CD4-positive, alpha-beta T cell treated with Interferon alpha-2 for 1 hour (primary cell): ENCODE measurements around the gene CACNB1.

Experiments used
- DNase-seq, 2 donors: peaks; one replicate each; pipeline ENCODE4 v3.0.0-alpha.2; 2020 to 2022

The CACNB1 gene

GRCh38 chr17:39200070-39200879 lies 2.8 kb upstream of the CACNB1 start, which contains the start of gene RPL19:
TSS of gene RPL19 (plus strand) at chr17:39200283. CDS start at chr17:39200345, 62 bp downstream.
- DNase-seq, result peak in 1 of 2 donors; percentile 80

GRCh38 chr17:39199820-39200069 lies 2.3 kb upstream of the CACNB1 start:
- peak; percentile 89 to 94 for DNase-seq

GRCh38 chr17:39198186-39198566 lies 707 bp upstream of the CACNB1 start:
- no peak for DNase-seq

DNA sequence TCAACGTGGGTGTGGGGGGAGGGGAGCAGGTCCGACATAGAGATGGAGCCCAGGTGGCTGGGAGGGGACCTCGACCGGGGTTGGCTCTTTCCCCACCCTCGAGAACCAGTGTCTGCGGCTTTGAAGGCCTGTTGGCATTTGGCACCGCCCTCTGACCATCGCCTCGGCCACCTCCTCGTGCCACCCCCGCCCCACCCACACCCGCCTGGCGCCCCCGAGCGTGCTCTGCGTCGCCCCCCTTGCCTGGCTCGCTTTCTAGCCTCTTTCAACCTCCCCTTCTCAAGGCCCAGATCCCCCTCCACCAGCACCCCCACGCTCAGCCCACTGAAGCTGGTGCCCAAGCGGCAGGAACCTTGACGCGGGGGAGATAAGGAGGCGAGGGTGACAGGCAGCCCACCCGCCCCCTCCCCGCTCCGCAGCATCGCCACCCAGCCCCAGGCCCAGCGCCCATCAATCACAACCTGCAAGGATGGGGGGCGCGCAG lies 619 bp downstream of the CACNB1 start:
- peak in 1 of 2 donors; percentile 29 for DNase-seq

DNA sequence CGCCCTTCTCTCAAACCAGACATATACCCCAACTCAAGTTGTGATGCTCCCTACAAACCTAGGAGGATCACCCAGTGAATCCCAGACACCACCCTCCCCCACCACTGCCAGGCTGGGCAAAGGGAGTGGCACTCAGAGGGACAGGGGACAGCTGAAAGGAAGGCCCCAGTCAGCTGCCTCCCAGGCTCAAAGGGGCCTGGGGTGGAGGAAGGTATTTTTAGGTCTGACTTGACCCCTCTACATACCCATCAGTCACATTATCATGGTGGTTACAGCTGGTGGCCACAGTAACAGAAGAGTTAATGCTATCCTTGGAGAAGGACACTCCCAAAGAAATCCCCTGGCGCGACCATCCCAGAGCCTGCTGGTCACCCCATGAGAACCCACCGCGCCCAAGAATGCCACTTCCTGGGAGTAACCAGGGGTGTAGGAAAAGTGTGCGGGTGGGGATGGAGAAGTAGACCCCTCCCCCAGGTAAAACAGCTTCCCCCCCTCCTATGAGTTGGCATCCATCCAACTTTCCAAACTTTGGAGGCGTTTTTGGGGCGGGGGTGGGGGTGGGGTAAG lies 1.1 kb downstream of the CACNB1 start:
- no peak for DNase-seq

DNA sequence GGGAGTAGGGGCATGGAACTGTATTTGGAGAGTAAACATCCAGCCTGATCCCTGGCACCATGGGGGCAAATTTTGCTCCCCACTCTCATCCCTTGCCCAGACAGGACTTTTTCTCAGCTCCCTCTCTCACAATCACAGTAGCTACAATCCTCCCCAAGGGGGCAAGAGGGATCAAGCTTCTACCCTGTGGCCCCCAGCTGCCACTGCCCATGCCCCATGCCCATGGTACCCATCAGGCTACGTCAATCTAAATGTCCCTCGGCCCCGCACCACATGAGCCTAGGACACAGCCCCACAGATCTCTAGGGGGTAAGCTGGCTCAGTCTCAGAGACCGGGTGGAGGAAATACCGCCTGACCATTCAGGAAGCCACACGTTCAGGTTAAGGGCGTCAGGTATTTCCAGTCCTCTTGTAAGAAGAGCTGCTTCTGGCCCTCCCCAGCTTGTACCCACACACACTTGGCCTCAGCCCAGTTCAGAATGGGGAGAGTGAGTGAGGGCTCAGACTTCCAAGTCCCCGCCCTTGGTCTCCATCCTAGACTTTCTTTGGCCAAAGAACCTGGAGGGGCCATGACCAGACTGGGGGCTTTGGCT lies 1.8 kb downstream of the CACNB1 start:
- DNase-seq, result peak in 1 of 2 donors; percentile 40

DNA sequence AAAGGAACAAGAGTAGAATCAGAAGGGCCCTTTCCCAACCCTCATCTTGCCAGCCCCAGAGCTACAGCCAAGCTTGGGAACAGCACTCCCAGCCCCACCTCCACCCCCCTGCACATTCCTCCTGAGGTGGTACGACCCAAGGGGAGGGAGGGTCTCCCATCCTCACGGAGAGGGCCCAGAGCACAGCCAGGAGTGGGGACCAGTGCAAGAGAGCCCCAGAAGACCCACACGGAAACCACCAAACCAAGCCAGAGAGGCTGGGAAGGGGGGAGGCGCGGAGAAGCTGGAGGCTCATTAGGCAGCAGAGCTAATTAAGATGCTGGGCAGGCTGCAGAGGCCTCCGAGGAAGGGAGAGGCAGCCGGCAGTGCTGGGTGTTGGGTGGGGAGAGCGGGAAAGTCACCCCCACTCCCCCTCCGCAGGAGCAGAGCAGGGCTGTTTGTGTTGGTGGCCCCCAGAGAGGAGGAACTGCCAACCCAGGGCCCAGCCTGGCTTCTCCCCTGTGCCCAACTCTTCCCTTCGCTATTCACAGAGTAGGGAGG lies 2.4 kb downstream of the CACNB1 start:
- no peak for DNase-seq

DNA sequence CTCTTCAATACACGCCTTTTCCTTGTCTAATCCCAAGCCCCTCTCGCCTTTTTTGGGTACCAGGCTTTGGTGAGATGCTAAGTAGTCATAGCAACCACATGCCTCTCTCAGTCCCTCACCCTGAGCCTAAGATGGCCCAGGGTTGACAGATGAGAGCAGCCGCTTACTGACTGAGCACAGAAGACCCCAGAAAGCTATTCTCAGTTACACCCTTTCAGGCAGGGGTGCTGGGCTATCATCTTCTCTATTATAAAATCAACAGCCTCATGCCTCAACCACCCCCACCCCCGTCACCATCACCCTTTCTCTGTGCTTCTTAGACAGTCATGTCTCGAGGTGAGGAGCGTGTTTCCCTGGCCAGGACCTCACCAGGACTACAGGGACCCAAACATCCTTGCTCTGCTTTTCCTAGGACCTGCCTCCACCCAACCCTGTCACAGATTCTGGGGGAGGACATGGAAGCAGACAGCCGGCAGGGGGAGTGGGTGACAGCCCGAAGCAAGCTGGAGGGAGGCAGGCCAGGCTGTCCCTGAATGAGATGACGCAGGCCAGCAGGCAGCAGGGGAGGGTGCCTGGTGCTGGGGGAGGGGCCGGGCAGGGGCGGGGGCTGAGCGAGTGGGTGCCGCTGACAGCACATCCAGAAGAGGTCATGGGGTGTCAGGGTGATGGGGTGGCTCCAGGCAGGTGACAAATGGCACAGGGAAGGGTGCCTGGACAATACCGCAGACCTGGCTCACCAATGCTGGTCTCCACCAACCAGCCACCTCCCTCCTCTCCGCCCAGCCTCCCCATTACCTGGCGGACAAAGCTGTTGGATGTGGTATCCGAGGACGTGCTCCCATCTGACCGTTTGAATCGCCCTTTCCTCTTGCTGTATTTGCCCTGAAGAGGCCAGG lies 3.1 kb downstream of the CACNB1 start:
- DNase-seq, result no peak

GRCh38 chr17:39193346-39193745 lies 4.1 kb downstream of the CACNB1 start:
- DNase-seq, result no peak

DNA sequence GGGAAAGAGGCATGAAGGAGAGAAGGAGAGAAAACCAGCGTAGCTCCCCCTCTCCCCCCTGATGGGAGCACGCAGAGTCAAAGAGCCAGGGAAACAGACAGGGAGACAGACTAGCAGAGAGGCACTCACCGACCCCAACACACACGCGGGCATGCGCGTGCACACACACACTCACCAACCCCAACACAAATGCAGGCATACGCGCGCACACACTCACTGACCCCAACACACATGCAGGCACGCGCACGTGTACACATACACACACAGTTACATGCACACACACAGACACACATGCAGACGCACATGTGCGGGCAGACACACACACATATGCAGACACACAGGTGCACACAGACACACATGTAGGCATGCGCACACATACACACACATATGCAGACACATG lies 4.6 kb downstream of the CACNB1 start:
- no peak for DNase-seq

DNA sequence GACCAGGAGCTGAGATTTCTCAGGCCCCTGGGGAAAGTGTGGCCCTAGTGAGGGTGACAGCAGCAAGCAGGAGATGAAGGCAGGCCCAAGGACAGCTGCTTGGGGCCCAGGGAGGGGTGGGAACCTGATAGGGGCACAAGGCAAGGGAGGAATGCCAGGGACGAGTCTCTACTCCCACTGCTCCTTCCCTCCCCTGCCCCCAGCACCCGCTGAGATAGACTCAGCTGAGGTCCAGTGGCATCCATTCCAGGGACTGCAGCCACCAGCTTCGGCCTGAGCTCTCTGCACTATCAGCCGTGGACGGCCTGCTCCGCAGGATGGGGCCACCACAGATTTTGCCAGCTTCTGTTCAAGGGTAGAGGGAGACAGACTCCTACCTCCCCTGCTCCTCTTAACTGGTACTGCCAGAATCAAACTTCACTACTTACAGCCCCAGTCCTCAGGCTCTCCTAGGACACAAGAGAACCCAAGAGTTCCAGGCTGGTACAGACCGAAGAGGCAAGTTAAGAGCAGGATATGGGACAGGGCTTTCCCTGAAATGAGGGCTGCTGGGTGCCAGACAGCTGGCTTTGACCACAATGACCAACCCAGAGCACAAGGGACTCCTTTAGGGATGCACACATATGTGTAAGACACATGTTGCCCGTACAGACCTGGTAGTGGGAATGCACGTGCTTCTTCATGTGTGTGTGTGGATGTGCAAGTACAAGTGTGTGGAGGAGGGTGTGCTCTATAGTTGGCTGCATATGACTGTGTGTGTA lies 5.5 kb downstream of the CACNB1 start:
- DNase-seq, result no peak

DNA sequence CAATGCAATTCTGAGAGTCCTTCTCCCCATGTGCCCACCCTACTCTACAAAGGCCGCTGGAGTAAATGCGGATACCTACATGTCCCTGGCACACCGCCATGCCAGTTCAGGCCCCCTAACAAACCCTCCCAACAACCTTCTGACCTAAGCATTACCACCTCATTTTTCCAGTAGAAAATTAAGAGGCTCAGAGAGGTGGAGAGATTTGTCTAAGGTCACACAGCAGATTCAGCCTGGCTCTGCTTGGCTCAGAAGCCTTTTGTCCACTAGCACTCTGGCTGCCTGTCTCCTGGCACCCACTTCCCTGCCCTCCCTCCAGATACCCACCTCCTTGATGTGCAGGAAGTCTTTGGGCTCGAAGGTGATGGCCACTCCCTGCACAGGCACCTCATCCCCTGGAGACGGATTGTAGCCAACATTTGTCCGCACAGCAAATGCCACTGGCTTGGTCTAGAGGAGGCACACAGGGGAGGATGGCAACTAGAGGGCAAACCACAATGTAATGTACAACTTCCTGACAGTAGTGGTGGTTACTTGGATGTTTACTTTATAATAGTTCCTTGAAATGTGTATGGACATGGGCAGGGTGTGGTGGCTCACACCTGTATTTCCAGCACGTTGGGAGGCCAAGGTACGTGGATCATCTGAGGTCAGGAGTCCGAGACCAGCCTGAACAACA lies 10.2 kb downstream of the CACNB1 start:
- no peak for DNase-seq

- DNase-seq, result no peak
Measured at GRCh38 chr17:39186481-39187002, 10.9 kb downstream of the CACNB1 start.

DNA sequence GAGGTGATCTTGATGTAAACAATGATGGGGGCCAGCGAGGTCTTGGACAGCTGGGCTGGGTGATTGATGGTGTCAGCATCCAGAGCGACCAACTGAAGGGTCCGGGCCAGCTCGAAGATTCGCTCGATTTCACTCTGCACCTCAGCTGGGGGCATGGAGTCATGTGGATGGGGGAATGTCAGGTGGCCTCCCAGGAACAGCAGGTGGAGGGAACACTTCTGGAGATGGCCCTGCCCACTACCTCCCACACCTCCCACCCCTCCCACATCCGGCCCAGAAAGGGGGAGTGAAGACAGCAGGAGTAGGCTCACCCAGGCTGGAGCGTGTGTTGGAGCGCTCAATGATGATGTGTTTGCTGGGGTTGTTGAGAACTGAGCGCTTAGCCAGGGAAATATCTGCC lies 13.7 kb downstream of the CACNB1 start:
- no peak for DNase-seq

GRCh38 chr17:39183045-39183444 lies 14.4 kb downstream of the CACNB1 start:
- no peak for DNase-seq

DNA sequence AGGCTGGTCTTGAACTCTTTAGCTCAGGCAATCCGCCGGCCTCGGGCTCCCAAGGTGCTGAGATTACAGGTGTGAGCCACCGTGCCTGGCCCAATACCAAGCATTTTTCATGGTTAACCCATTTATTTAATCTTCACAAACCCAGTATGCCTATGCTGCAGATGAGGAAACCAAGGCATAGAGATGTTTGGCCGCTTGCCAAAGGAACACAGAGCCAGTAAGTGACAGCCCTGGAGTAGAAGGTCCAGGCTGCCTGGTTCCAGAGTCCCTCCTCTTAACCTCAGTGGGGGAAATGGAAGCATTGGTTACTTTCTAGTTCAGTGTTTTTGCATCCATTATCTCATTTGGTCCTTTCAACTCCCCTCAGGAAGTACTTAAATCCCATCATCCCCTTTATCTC lies 16.2 kb downstream of the CACNB1 start:
- DNase-seq, result no peak

DNA sequence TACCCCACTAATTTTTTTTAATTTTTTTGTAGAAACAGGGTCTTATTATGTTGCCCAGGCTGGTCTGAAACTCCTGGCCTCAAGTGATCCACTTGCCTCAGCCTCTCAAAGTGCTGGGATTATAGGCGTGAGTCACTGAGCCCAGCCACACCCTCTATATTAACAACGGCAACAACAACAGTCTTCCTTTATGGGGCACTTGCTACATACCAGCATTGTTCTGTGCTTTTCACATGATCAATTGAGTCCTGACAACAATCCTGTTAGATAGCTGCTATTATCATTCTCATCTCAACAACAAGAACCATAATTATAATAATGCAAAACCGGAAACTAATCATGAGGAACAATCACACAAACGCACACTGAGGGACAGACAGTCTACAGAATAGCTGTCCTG lies 18.9 kb downstream of the CACNB1 start:
- no peak for DNase-seq

DNA sequence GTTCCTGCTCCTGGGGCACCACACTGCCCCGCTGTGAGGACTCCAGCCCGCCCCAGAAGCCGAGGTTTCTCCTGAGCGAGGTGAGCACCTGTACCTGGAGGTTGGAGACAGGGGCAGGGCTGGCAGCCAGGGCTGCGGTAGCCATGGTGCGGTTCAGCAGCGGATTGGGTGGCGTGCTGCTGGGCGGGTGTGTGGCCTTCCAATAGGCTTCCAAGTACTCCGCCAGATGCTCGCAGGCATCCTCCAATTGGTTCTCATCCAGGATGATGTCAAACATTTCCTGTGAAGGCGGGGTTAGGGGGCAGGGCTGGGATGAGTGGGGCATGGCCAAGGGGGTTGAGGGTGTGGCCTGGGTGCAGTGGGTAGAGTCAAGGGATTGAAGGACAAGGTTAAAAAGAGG lies 20.2 kb downstream of the CACNB1 start:
- no peak for DNase-seq

DNA sequence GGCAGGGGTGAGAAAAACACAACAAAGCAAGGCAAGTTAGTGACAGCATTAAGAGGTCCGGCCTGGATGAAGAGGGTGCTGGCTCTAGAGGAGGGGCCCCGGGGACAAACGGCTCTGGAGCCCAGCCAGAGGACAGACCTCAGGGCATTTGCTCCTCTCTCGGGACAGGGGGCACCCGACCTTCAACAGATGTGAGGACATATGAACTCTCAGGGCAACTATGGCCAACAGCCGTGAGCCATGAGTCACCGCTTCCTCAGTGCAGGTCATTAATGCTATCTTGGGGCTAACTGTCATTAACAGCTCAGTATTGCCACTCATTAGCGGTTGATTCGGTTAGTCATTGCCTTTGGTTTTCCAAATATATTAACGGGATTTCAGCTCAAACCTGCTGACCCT lies 21.8 kb downstream of the CACNB1 start:
- no peak for DNase-seq

DNA sequence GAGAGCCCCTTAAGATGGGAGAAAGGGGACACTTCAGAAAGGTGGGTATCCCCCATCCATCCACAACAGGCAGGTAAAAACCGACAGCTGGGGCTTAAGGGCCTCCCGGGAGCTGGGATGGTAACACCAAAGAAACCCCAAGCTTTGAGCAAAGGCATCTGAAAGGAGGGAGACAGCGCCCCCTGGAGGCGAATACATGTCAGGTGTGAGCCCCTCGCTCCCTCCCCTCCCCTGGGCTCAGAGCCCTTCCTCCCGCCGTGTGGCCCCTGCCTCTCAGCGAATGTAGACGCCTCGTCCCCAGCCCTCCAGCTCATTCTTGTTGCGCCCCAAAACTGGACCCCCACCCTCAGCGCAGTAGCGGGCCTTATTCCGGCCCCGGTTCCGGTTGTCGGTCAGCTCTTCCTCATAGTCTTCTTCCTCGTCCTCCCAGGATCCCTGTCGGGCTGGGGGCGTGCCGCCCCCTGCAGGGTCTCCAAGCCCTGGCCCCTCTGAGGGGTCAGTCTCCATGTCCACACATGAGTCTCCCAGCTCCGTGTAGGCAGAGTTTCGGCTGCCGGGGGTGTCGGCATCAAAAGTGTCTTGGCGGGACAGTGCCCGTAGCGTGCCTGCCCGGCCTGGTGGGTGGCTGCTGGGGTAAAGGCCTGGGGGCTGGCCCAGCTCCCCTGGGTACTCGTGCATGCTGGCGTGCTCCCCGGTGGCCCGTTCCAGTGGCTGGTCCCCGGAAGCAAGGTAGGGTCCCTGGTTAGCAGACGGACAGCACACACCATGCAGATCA lies 22.4 kb downstream of the CACNB1 start:
- peak; percentile 76 to 79 for DNase-seq
